K562 (cell line): ENCODE data around the gene PDE4A. TPM values are rescaled to one million over a fixed set of nuclear protein-coding genes. Genes with fewer than 3 reads are reported as not detected.

Experiments used
- ATAC-seq: fragments of 200-7000 bp; cut with Tn5 transposase; 3 replicates; pipeline ENCODE4 v1.9.1; 2020; ENCODE audit warnings: moderate library complexity
- BruUV-seq: library from RNA; stranded (reverse); fragments of 400-500 nt; replicated peaks from 2 replicates; lab custom pipeline; 2021; lab: Mats Ljungman, UMichigan
- CTCF ChIA-PET: fragments of 300-600 bp; formaldehyde crosslinking; extraction: SDS; loops from one replicate; lab custom pipeline; 2021; ENCODE audit warnings: low intra/inter-chr PET ratio; lab: Yijun Ruan, JAX
- POLR2A ChIA-PET: fragments of 300-600, 350-650 bp; sonication (Branson Sonifier 250); formaldehyde crosslinking; extraction: SDS; loops from one replicate; lab custom pipeline; 2021; ENCODE audit warnings: antibody characterized with exemption, inconsistent platforms; lab: Yijun Ruan, JAX
- DNase-seq, 4 experiments: peaks; one replicate each; pipeline versions ENCODE4 v3.0.0 to v3.0.0-alpha.2; 2011 to 2018; ENCODE audit warnings: low spot score in 3 of 4, mixed read lengths in 3 of 4; ENCODE audit errors: extremely low read depth in 1 of 4
- FAIRE-seq: peaks from 2 replicates; lab custom pipeline; 2011; peaks lifted over from hg19 to GRCh38; lab: Jason Lieb, UNC
- H2AFZ ChIP-seq: 2 replicates; pipeline ENCODE4 v1.6.0; 2011; ENCODE audit warnings: low read depth, low read length, control low read depth, inconsistent platforms
- H3K27ac ChIP-seq: fragments of 200-600 bp; 3 replicates; pipeline ENCODE4 v1.8.0; 2011; ENCODE audit warnings: low read depth, mild to moderate bottlenecking, control low read depth, inconsistent platforms, low read length, moderate library complexity, mixed read lengths; ENCODE audit errors: extremely low read depth
- H3K27me3 ChIP-seq, 2 experiments: fragments of 300-600 bp in 1 of 2; 2 replicates in 1 of 2; 3 replicates in 1 of 2; pipeline versions ENCODE4 v1.6.0 to v1.8.0; 2011; ENCODE audit warnings: inconsistent platforms in 2 of 2, low read length in 2 of 2, mild to moderate bottlenecking in 1 of 2, mixed read lengths in 1 of 2, moderate library complexity in 1 of 2; ENCODE audit not compliant: control insufficient read depth in 2 of 2, insufficient read depth in 2 of 2
- H3K36me3 ChIP-seq: fragments of 300-600 bp; 3 replicates; pipeline ENCODE4 v1.8.0; 2011; ENCODE audit warnings: mild to moderate bottlenecking, low read length, inconsistent platforms; ENCODE audit not compliant: control insufficient read depth, insufficient read depth
- H3K4me1 ChIP-seq, 2 experiments: fragments of 200-600 bp in 1 of 2; replicated peaks in 1 of 2; 2 replicates in 1 of 2; 3 replicates in 1 of 2; pipeline versions ENCODE4 v1.5.1 to v1.8.0; 2011; ENCODE audit warnings: inconsistent platforms in 2 of 2, low read length in 2 of 2, mild to moderate bottlenecking in 1 of 2, mixed read lengths in 1 of 2, moderate library complexity in 1 of 2; ENCODE audit not compliant: control insufficient read depth in 2 of 2, insufficient read depth in 2 of 2
- H3K4me2 ChIP-seq: 2 replicates; pipeline ENCODE4 v1.6.1; 2011; ENCODE audit warnings: low read length, control low read depth, inconsistent platforms, mixed read lengths; ENCODE audit not compliant: insufficient read depth
- H3K4me3 ChIP-seq: fragments of 200-600 bp; sonication (generic), shearing (Covaris generic); 2 replicates; pipeline ENCODE4 v1.5.1; 2016; ENCODE audit warnings: control low read depth, inconsistent platforms
- H3K79me2 ChIP-seq: fragments of 200-600 bp; 3 replicates; pipeline ENCODE4 v1.8.0; 2011; ENCODE audit warnings: low read length, inconsistent platforms; ENCODE audit not compliant: control insufficient read depth, insufficient read depth
- H3K9ac ChIP-seq, 2 experiments: 2 replicates each; pipeline versions ENCODE4 v1.6.0 to v1.6.1; 2011; ENCODE audit warnings: low read depth in 2 of 2, low read length in 2 of 2, control low read depth in 1 of 2, inconsistent platforms in 1 of 2, mild to moderate bottlenecking in 1 of 2, mixed read lengths in 1 of 2; ENCODE audit not compliant: insufficient read depth in 1 of 2
- H3K9me1 ChIP-seq: one replicate; pipeline ENCODE4 v1.6.0; 2011; ENCODE audit warnings: inconsistent platforms, mild to moderate bottlenecking, low read length, moderate library complexity; ENCODE audit not compliant: control insufficient read depth, insufficient read depth
- H3K9me3 ChIP-seq: replicated peaks from 2 replicates; pipeline ENCODE4 v1.5.1; 2011; ENCODE audit warnings: low read depth, low read length, inconsistent platforms; ENCODE audit not compliant: control insufficient read depth, insufficient read depth
- H4K20me1 ChIP-seq: replicated peaks from 2 replicates; pipeline ENCODE4 v1.6.1; 2011; ENCODE audit warnings: low read length, inconsistent platforms, mixed read lengths; ENCODE audit not compliant: control insufficient read depth, insufficient read depth
- CREBBP ChIP-seq: IDR thresholded peaks from one replicate; pipeline ENCODE4 v1.6.1; 2012; ENCODE audit warnings: low read depth, mild to moderate bottlenecking, control low read depth, inconsistent platforms, low read length
- DNMT1 ChIP-seq: fragments of 450-650 bp; IDR thresholded peaks from 2 replicates; pipeline ENCODE4 v1.6.1; 2016; ENCODE audit warnings: antibody characterized with exemption, mild to moderate bottlenecking
- E2F3 ChIP-seq: fragments of 250-450 bp; sonication (Bioruptor Pico); IDR thresholded peaks from 2 replicates; pipeline ENCODE4 v1.4.0; 2020; ENCODE audit warnings: mild to moderate bottlenecking
- ESRRA ChIP-seq: fragments of 450-650 bp; IDR thresholded peaks from 2 replicates; pipeline ENCODE4 v1.6.1; 2014; ENCODE audit warnings: low read depth, mild to moderate bottlenecking, moderate library complexity, borderline replicate concordance
- EWSR1 ChIP-seq: fragments of 450-650 bp; IDR thresholded peaks from 2 replicates; pipeline ENCODE4 v1.6.1; 2018; ENCODE audit warnings: borderline replicate concordance, mild to moderate bottlenecking, low read depth, moderate library complexity; ENCODE audit not compliant: partially characterized antibody
- FOXJ3 ChIP-seq: sonication (generic); formaldehyde crosslinking; IDR thresholded peaks from 2 replicates; pipeline ENCODE4 v1.4.0; 2020; ENCODE audit warnings: mild to moderate bottlenecking, missing genetic modification reagents
- IRF2 ChIP-seq: sonication (generic); formaldehyde crosslinking; IDR thresholded peaks from 2 replicates; pipeline ENCODE4 v1.8.1; 2022; ENCODE audit warnings: mild to moderate bottlenecking, missing genetic modification reagents
- PRPF4 ChIP-seq: fragments of 200-400 bp; formaldehyde crosslinking; IDR thresholded peaks from one replicate; pipeline ENCODE4 v1.6.1; 2017; ENCODE audit warnings: low read length, low read depth, mild to moderate bottlenecking; ENCODE audit not compliant: insufficient read depth, poor library complexity, severe bottlenecking
- RAD51 ChIP-seq: fragments of 450-650 bp; IDR thresholded peaks from 2 replicates; pipeline ENCODE4 v1.7.1; 2016; ENCODE audit warnings: low read depth, mild to moderate bottlenecking, borderline replicate concordance
- RFX7 ChIP-seq: fragments of 250-450 bp; sonication (Bioruptor Pico); IDR thresholded peaks from 2 replicates; pipeline ENCODE4 v1.5.1; 2021; ENCODE audit warnings: mild to moderate bottlenecking
- SAFB ChIP-seq: fragments of 200-400 bp; formaldehyde crosslinking; IDR thresholded peaks from 2 replicates; pipeline ENCODE4 v1.6.1; 2017; ENCODE audit warnings: low read depth, low read length, borderline replicate concordance
- TBL1XR1 ChIP-seq, 2 experiments: IDR thresholded peaks; 2 replicates each; pipeline ENCODE4 v1.6.1; 2012; ENCODE audit warnings: improper control_type of control experiment in 2 of 2, low read length in 2 of 2, mild to moderate bottlenecking in 1 of 2
- TOE1 ChIP-seq, 2 experiments: fragments of 450-650 bp in 1 of 2; sonication (generic) in 1 of 2; formaldehyde crosslinking in 1 of 2; IDR thresholded peaks; 2 replicates each; pipeline versions ENCODE4 v1.7.1 to v1.8.0; 2016 to 2022; ENCODE audit warnings: borderline replicate concordance in 2 of 2, mild to moderate bottlenecking in 2 of 2, antibody characterized with exemption in 1 of 2, inconsistent platforms in 1 of 2, low read depth in 1 of 2, missing genetic modification reagents in 1 of 2, moderate library complexity in 1 of 2
- XRCC3 ChIP-seq: fragments of 450-650 bp; IDR thresholded peaks from 2 replicates; pipeline ENCODE4 v1.6.1; 2017; ENCODE audit warnings: mild to moderate bottlenecking, moderate library complexity
- ZNF133 ChIP-seq: fragments of 250-450 bp; sonication (Bioruptor Pico); IDR thresholded peaks from 2 replicates; pipeline ENCODE4 v1.4.0; 2020; ENCODE audit warnings: mild to moderate bottlenecking
- ZNF316 ChIP-seq: fragments of 450-650 bp; IDR thresholded peaks from 2 replicates; pipeline ENCODE4 v1.6.1; 2016
- ZNF586 ChIP-seq: fragments of 450-650 bp; formaldehyde crosslinking; conservative IDR thresholded peaks from 2 replicates; pipeline ENCODE4 v1.4.0; 2020; ENCODE audit warnings: mild to moderate bottlenecking, moderate library complexity
- WGBS: fragments of 100-300 bp; shearing (Covaris generic); methylation state at CpG from one replicate; pipeline ENCODE4 v1.1.6; 2016; ENCODE audit warnings: low coverage, mixed read lengths; ENCODE audit not compliant: insufficient coverage; ENCODE audit errors: missing lambda C conversion rate; 5-methylcytosine and 5-hydroxymethylcytosine counted together
- in situ Hi-C: fragments of 300-500 bp; cut with MboI; formaldehyde crosslinking; loops from 4 replicates; pipeline ENCODE4 v1.15.0; 2018; ENCODE audit warnings: inconsistent platforms, mixed read lengths
- intact Hi-C: fragments of 100-400 bp; cut with micrococcal nuclease; formaldehyde crosslinking; loops from 2 replicates; pipeline ENCODE4 v1.14.2; 2022
- polyA plus RNA-seq, 8 experiments: library from polyadenylated mRNA; depleted of rRNA in 4 of 8; stranded (reverse) in 5 of 8; unstranded in 3 of 8; fragments of >200 nt; fragmentation: Nextera tagmentation in 2 of 8; fragmentation: Illumina TruSeq in 1 of 8; extraction: Ambion mirVana in 2 of 8; extraction: Trizol in 1 of 8; gene quantifications; 2 replicates each; pipeline versions ENCODE4 v1.2.1 to v1.2.3, GENCODE V29; 2011 to 2014; ENCODE audit warnings: inconsistent platforms in 1 of 8, missing spikeins in 1 of 8
- total RNA-seq, 7 experiments: library from RNA; depleted of rRNA in 6 of 7; stranded (reverse); fragments of >200 nt in 6 of 7; fragmentation: Illumina TruSeq in 2 of 7; extraction: Trizol in 2 of 7; gene quantifications; 2 replicates each; pipeline versions ENCODE4 v1.2.1 to v1.2.3, GENCODE V29; 2011 to 2021; ENCODE audit warnings: low replicate concordance in 1 of 7
- TF ChIP-seq, protein P1 (sequence below): fragments of 450-650 bp; IDR thresholded peaks from one replicate; pipeline ENCODE4 v1.6.1; 2018; ENCODE audit warnings: mild to moderate bottlenecking, moderate library complexity; ENCODE audit not compliant: partially characterized antibody
- TF ChIP-seq, protein P2 (sequence below): fragments of 250-450 bp; sonication (Bioruptor Pico); IDR thresholded peaks from 2 replicates; pipeline ENCODE4 v1.8.0; 2022; ENCODE audit warnings: inconsistent platforms, mild to moderate bottlenecking, moderate library complexity, borderline replicate concordance

PDE4A gene
- total and polyA plus RNA-seq, 9 of the 15 experiments (the other 6 are each of a cell fraction or from before 2014, with no cell fraction given): 0.66 to 26.9 (median 4.6) TPM

GRCh38 chr19:10416380-10417257 is 3.7 kb upstream of the PDE4A start:
- H3K9ac ChIP-seq: peak overlapping the region; percentile 86 to 96
- peak; percentile 91 for FAIRE-seq
- peaks cover 42% of the 10 kb centered on the region for H3K79me2 ChIP-seq
- H4K20me1 ChIP-seq: peaks cover 5% of the 10 kb centered on the region
- peak overlapping the region; percentile 96 for H3K4me2 ChIP-seq
- no peaks in the 10 kb centered on the region; the same call in 2 of the 3 replicates for H3K36me3 ChIP-seq
- peak overlapping the region; percentile 85 for H2AFZ ChIP-seq
- WGBS: 4% methylated on average over 48 of the region's 67 CpGs
- intact Hi-C loops (no loop called here), in situ Hi-C loops (no loop called here)
- ATAC-seq: peak; percentile 61
- no TSS peak for BruUV-seq
- CTCF ChIA-PET: interaction anchor here (0.6 to 2.5 kb wide), 5 partner anchors 9 to 414 kb away, joined by 3 to 10 read pairs (median 3); no protein-coding TSS in a partner anchor
- no peaks in the 10 kb centered on the region for H3K27me3 ChIP-seq
- peaks cover 32 to 62% of the 10 kb centered on the region in 2 experiments for H3K4me1 ChIP-seq
- H3K9me3 ChIP-seq: peaks cover 4% of the 10 kb centered on the region
- peak overlapping the region; percentile 58 for H3K4me3 ChIP-seq
- peak overlapping the region; percentile 95 for H3K27ac ChIP-seq
- H3K9me1 ChIP-seq: no peaks in the 10 kb centered on the region
- peak; percentile 89 to 97 (median 92) for DNase-seq
- POLR2A ChIA-PET: interaction anchor here (0.5 to 1.9 kb wide), 15 partner anchors 11 to 1525 kb away, joined by 3 to 9 read pairs (median 3); partner anchors contain the start of genes CDC37, CNN1 and TYK2
- TF ChIP-seq, protein P1, sequence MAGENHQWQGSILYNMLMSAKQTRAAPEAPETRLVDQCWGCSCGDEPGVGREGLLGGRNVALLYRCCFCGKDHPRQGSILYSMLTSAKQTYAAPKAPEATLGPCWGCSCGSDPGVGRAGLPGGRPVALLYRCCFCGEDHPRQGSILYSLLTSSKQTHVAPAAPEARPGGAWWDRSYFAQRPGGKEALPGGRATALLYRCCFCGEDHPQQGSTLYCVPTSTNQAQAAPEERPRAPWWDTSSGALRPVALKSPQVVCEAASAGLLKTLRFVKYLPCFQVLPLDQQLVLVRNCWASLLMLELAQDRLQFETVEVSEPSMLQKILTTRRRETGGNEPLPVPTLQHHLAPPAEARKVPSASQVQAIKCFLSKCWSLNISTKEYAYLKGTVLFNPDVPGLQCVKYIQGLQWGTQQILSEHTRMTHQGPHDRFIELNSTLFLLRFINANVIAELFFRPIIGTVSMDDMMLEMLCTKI: no peak
- TF ChIP-seq ZNF133 (CRISPR knock-in tag) (no peak), PRPF4 (no peak), EWSR1 (no peak), DNMT1 (no peak), ZNF316 (no peak), E2F3 (CRISPR knock-in tag) (peak; percentile 86), ESRRA (peak; percentile 94), RAD51 (peak; percentile 45; the same call in 1 of the 2 replicates), TOE1 (IDR thresholded peaks at IDR 0.05; ENCODE audit: borderline replicate concordance) (peak; percentile 86), TOE1 (CRISPR knock-in tag; IDR thresholded peaks at IDR 0.05; ENCODE audit: borderline replicate concordance, low read depth) (peak; percentile 46; the same call in 1 of the 2 replicates), CREBBP (no peak), XRCC3 (no peak; the same call in 1 of the 2 replicates), IRF2 (CRISPR knock-in tag) (no peak), ZNF586 (CRISPR knock-in tag) (no peak), SAFB (no peak), RFX7 (CRISPR knock-in tag) (no peak), TBL1XR1 (IDR thresholded peaks at IDR 0.05; ENCODE audit: low read length in 2 of 2) (peak; percentile 87 to 99), FOXJ3 (0 out of 2 replicates have a peak, but pooled peaks have one; percentile 58)
- TF ChIP-seq, protein P2, sequence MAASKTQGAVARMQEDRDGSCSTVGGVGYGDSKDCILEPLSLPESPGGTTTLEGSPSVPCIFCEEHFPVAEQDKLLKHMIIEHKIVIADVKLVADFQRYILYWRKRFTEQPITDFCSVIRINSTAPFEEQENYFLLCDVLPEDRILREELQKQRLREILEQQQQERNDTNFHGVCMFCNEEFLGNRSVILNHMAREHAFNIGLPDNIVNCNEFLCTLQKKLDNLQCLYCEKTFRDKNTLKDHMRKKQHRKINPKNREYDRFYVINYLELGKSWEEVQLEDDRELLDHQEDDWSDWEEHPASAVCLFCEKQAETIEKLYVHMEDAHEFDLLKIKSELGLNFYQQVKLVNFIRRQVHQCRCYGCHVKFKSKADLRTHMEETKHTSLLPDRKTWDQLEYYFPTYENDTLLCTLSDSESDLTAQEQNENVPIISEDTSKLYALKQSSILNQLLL (CRISPR knock-in tag): no peak
